Kidney (tissue), 14 donors: ENCODE results near the gene SEMA4C. TPM values are rescaled to one million over a fixed set of nuclear protein-coding genes. Genes with fewer than 3 reads are reported as not detected.

Source experiments
- DNase-seq, 5 donors: peaks; one replicate each; pipeline ENCODE4 v3.0.0-alpha.2; 2013 to 2020
- FAIRE-seq: peaks from 2 replicates; lab custom pipeline; 2012; peaks lifted over from hg19 to GRCh38; lab: Jason Lieb, UNC
- H3K27ac ChIP-seq, 2 donors: one replicate each; pipeline ENCODE4 v1.7.0; 2013; ENCODE audit warnings: low read depth in 2 of 2, low read length in 2 of 2, inconsistent platforms in 1 of 2
- H3K27me3 ChIP-seq: one replicate; pipeline ENCODE4 v1.7.1; 2013; ENCODE audit warnings: low read length, inconsistent platforms; ENCODE audit not compliant: control insufficient read depth, insufficient read depth
- H3K36me3 ChIP-seq, 3 donors: one replicate each; pipeline versions ENCODE4 v1.7.0 to v1.7.1; 2013; ENCODE audit warnings: low read length in 3 of 3, control low read depth in 1 of 3, inconsistent platforms in 1 of 3; ENCODE audit not compliant: insufficient read depth in 3 of 3, control insufficient read depth in 2 of 3
- H3K4me1 ChIP-seq, 3 donors: one replicate each; pipeline versions ENCODE4 v1.7.0 to v1.7.1; 2013; ENCODE audit warnings: low read length in 3 of 3, inconsistent platforms in 1 of 3, low read depth in 1 of 3; ENCODE audit not compliant: control insufficient read depth in 2 of 3, insufficient read depth in 2 of 3
- H3K4me3 ChIP-seq, 3 donors: one replicate each; pipeline versions ENCODE4 v1.7.0 to v1.8.1; 2013; ENCODE audit warnings: low read length in 3 of 3, control low read depth in 1 of 3, inconsistent platforms in 1 of 3
- H3K9ac ChIP-seq, 3 donors: one replicate each; pipeline versions ENCODE4 v1.7.0 to v1.7.1; 2013; ENCODE audit warnings: low read length in 3 of 3, control low read depth in 1 of 3, inconsistent platforms in 1 of 3
- H3K9me3 ChIP-seq, 3 donors: one replicate each; pipeline versions ENCODE4 v1.7.0 to v1.7.1; 2013; ENCODE audit warnings: low read length in 3 of 3, control low read depth in 1 of 3, inconsistent platforms in 1 of 3; ENCODE audit not compliant: control insufficient read depth in 2 of 3, insufficient read depth in 1 of 3
- intact Hi-C: fragments of 100-400 bp; cut with DNase I; formaldehyde crosslinking; loops from one replicate; pipeline ENCODE4 v1.11.1; 2022
- polyA plus RNA-seq: library from polyadenylated mRNA; stranded (reverse); fragments of 350-450 nt; fragmentation: Illumina TruSeq; extraction: RNeasy Lipid Tissue Mini Kit (QIAGEN cat#74804); gene quantifications from one replicate; pipeline ENCODE4 v1.2.3, GENCODE V29; 2014; ENCODE audit warnings: low read depth, low replicate concordance; ENCODE audit not compliant: insufficient read depth
- total RNA-seq: library from RNA; stranded (reverse); fragmentation: NEBNext Ultra II Directional; extraction: Animal tissue kit (Norgen Biotek cat#: 25700); gene quantifications from one replicate; pipeline ENCODE4 v1.2.1, GENCODE V29; 2021
- TF ChIP-seq, protein P1 (sequence below): IDR thresholded peaks from 3 replicates; pipeline ENCODE4 v1.5.1; 2012; ENCODE audit warnings: mild to moderate bottlenecking, moderate library complexity, borderline replicate concordance; ENCODE audit not compliant: insufficient read depth; ENCODE audit errors: extremely low read depth
- donor health status: control.
- donor health status: control.
- donor health status: control.
- donor health status: control.
- donor health status: control.
- donor health status: DM: yes; HTN: yes; CAD: no.
- donor health status: Normal renal cell carcinoma (clear cell type).

Gene SEMA4C
- total and polyA plus RNA-seq, 2 donors from 2014 or later: 11.1 to 44.6 TPM

GRCh38 chr2:96853321-96853720 lies 16.6 kb downstream of the SEMA4C start:
- Histone ChIP-seq H3K27me3 (no peaks in the 10 kb centered on the region), H3K9ac (no peak overlapping the region), H3K36me3 (peaks cover 4 to 27% (median 16%) of the 10 kb centered on the region in 3 donors), H3K27ac (no peak overlapping the region), H3K4me1 (peaks cover 0 to 7% (median 5%) of the 10 kb centered on the region in 3 donors), H3K9me3 (no peaks in the 10 kb centered on the region), H3K4me3 (no peak overlapping the region)
- peak in 1 of 5 donors; percentile 69 for DNase-seq
- FAIRE-seq: no peak
- TF ChIP-seq, protein P1, sequence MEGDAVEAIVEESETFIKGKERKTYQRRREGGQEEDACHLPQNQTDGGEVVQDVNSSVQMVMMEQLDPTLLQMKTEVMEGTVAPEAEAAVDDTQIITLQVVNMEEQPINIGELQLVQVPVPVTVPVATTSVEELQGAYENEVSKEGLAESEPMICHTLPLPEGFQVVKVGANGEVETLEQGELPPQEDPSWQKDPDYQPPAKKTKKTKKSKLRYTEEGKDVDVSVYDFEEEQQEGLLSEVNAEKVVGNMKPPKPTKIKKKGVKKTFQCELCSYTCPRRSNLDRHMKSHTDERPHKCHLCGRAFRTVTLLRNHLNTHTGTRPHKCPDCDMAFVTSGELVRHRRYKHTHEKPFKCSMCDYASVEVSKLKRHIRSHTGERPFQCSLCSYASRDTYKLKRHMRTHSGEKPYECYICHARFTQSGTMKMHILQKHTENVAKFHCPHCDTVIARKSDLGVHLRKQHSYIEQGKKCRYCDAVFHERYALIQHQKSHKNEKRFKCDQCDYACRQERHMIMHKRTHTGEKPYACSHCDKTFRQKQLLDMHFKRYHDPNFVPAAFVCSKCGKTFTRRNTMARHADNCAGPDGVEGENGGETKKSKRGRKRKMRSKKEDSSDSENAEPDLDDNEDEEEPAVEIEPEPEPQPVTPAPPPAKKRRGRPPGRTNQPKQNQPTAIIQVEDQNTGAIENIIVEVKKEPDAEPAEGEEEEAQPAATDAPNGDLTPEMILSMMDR: no peak
- intact Hi-C loops: no loop called here

GRCh38 chr2:96852667-96853066 lies 17.2 kb downstream of the SEMA4C start:
- Histone ChIP-seq H3K4me1 (peaks cover 0 to 7% (median 5%) of the 10 kb centered on the region in 3 donors), H3K27ac (no peak overlapping the region), H3K27me3 (no peaks in the 10 kb centered on the region), H3K4me3 (no peak overlapping the region), H3K9me3 (no peaks in the 10 kb centered on the region), H3K36me3 (peaks cover 4 to 32% (median 19%) of the 10 kb centered on the region in 3 donors), H3K9ac (no peak overlapping the region)
- TF ChIP-seq, protein P1: no peak
- FAIRE-seq: no peak
- intact Hi-C loops: no loop called here
- no peak for DNase-seq

- no peak for FAIRE-seq
- Histone ChIP-seq H3K27ac (no peak overlapping the region), H3K9me3 (no peaks in the 10 kb centered on the region), H3K36me3 (peaks cover 4 to 32% (median 21%) of the 10 kb centered on the region in 3 donors), H3K9ac (no peak overlapping the region), H3K4me3 (no peak overlapping the region), H3K27me3 (no peaks in the 10 kb centered on the region), H3K4me1 (no peaks in the 10 kb centered on the region)
- DNase-seq: peak in 1 of 5 donors; percentile 66
- intact Hi-C loops: no loop called here
- TF ChIP-seq, protein P1: no peak
Observed at GRCh38 chr2:96848264-96848663, 21.6 kb downstream of the SEMA4C start.

GRCh38 chr2:96847586-96847985 lies 22.3 kb downstream of the SEMA4C start:
- H3K36me3 ChIP-seq: peaks cover 4 to 25% (median 17%) of the 10 kb centered on the region in 3 donors

More at GRCh38 chr2:96847586-96847985, 22.3 kb downstream of the SEMA4C start:
- intact Hi-C loops: no loop called here
- no peak overlapping the region for H3K9ac ChIP-seq
- no peak overlapping the region for H3K27ac ChIP-seq
- DNase-seq: no peak
- H3K27me3 ChIP-seq: no peaks in the 10 kb centered on the region
- no peak overlapping the region for H3K4me3 ChIP-seq
- no peaks in the 10 kb centered on the region for H3K9me3 ChIP-seq
- TF ChIP-seq, protein P1: no peak
- no peaks in the 10 kb centered on the region for H3K4me1 ChIP-seq
- FAIRE-seq: no peak
